GM21786 (cell line): ENCODE measurements around the gene GALNT14.

Experiments used
- ATAC-seq: cut with Tn5 transposase; IDR thresholded peaks from one replicate; pipeline ENCODE4 v1.9.1; 2021; ENCODE audit not compliant: unreplicated experiment

The GALNT14 gene

DNA sequence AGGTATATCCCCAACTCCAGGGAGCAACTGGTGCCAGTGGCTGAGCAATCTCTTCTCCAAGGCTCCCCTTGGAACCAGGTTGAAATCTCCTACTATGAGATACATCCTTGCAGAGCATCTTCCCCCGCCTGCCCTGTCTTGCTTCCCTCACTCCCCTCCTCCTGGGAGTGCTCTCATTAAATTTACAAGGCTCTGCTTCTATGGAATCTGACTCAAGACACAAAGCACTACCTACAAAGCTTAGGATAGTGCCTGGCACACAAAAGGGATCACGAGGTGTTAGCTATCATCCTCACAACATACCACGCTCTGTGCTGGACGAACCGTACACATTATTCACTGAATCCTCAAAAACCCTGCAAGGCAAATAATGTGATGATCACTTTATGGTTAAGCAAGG is 121.6 kb downstream of the GALNT14 start:
- ATAC-seq, result no peak

DNA sequence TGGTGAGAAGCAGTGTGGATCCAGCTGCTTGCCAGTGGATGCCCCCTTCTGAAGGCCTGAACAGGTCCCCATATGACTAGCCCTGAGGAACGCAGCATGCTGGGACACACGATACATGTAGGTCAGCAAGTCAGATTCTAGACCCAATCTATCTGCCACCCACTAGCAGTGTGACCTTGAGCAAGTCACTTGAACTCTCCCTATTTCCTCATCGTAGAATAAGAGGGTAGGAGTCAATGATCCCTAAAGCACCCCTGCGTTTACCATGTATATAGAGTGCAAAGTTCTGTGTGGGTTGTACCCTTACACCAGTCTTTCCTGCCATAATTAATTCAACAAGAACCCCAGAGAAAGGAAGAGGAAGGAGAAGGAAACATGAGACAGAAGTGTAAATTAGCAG is 123.7 kb downstream of the GALNT14 start:
- no peak for ATAC-seq

DNA sequence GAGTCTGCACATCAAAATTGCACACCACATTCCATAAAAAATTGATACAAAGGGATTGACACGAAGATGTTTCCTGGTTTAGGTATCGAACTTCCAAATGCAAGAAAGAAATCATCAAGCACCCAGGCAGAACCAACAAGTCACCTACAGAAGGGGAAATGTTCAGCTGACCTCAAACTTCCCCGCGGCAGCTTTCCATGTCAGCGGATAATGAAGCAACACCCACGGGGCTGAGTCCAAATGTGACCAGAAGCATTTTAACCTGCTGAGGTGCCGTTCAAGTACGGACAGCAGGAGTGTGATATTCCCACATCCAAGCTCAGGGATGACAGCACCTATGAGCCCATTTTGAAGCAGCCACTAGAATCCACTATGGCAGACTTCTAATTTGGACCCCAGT is 124.9 kb downstream of the GALNT14 start:
- no peak for ATAC-seq

DNA sequence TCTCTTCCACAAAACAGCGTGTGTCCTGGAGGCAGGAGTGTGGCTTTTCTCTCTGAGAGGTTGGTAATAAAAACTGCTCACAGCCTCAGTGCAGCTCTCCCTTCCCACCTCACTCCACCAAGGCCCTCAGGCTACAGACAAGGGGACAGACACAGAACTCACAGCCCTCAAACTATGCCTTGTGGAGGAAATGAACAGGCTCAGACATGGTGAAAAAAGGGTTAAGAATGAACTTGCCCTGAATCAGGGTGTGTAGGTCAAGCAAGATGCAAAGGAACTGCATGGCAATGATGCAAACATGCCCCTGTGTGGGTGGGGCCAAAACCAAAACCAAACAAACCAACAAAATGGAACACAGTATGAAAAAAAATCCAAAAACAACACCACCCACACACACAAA is 125.8 kb downstream of the GALNT14 start:
- ATAC-seq, result no peak

DNA sequence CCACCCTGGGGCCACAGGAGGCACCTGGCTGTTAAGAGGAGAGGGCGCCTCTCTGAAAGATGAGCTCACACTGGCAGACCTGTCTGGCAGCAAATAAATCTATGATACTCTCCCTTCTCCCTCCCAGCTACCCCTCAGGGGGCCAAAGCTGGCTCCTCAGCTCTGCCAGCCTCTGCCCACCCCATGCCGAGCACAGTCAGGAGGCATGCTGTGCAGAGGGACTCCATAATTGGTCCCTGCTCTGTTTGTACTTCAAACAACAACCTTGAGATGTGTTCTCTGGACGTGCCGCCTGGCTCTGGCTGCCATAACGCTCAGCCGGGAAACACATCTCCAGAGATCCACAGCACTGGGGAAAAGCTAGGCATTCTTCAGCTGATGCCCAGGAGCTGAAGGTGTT is 126.7 kb downstream of the GALNT14 start:
- no peak for ATAC-seq

DNA sequence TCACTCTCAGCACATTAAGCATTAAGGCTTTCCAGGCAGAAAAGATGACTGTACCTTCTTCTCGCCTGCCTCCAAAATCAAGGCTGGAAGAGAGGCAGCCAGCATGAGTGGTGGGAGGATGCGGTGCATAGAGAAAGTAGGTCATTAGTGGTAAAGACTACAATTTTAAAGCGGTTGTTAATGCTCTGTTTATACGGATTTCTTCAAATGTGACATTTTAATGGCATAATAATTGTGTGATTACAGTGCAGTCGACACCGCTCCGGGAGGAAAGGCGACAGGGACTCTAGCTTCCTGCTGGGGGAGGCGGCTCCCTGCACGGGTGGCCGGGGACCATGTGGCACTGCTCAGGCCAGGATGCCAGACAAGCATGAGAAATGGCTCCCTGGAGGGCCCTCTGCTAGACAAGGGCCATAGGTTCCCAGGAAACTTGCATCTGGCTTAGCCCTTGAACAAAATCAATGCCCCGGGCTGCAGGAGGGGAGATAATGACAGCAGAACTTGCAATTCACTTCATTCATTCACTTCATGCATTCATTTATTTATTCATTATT is 129.6 kb downstream of the GALNT14 start:
- ATAC-seq, result no peak

DNA sequence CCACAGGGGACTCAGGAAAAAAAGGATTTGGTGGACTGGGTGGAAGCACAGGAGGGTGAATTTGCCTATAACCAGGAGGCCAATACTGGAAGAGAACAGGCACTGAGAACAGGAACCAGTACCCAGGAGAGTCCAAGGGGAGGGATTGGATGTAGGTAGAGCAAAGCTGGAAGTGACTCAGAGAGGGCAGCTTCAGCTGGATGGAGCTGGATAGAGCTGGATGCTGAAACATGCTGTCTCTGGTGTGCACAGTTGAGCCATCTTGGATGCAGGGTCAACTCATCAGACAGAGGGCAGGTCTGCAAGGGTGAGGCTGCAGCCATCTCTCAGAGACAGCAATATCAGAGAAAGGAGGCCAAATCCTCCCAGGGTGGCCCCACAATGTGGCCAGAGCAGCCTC is 134.0 kb downstream of the GALNT14 start:
- no peak for ATAC-seq

DNA sequence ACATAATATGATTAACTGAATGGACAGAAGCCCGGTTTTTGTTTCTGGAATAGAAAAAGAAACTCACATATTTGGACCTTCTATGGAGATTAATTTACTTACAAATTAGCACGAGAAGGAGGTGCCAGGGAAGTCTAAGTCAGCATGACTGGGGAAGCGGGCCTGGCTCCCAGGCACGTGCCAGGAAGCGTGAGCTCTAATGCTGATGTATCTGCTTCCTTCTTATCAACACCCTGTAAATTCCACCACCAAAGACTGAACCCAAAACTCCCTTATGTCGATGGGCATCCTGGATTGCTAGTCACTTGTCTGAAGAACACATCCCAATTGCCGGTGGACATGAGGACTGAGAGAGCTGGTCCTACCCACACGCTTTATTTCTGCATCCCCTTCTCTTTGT is 134.5 kb downstream of the GALNT14 start:
- no peak for ATAC-seq

DNA sequence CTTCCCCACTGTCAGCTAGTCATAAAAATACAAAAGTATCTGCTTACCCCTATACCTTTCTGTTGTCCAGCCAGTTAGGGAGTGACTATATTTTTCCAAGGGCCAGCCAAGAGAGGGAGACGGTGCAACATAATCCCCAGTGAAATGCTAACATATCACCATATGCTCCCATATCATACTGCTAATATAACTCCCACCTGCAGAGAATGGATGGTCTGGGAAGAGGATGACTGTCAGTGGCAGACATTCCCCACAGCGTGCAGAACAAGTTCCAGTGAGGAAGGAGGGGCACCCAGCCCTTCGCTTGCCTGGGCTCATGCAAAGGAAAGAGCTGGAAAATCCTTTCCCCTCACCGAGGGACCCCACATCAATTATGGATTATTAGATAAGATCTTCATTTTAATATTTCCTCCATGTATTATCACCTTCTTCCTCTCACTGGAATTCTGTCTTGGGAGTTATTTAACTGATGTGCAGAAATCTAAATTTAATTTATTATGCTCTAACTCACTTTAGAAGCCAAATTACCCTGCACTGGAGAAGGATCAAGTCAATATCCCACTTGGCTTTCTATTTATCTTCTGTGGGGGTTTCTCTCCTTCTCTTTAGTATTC is 135.6 kb downstream of the GALNT14 start:
- no peak for ATAC-seq

DNA sequence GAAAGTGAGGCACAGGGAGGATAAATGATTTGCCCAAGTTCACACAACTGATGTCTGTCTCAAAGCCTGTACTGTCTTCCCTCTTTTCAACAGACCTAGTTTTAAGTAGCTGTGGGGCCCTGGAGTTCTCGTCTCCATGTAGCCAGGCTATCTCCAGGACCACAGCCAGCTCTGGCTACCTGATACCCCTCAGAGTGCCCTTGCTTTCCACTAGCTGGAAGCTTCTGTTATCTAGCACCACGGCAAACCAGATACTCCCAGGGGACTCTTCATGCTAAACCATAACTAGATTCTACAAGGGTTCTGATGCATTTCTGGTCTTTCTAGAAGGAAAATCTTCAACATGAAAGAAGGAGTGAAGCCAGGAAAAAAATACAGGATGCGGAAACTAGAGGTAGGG is 137.3 kb downstream of the GALNT14 start:
- ATAC-seq, result no peak

DNA sequence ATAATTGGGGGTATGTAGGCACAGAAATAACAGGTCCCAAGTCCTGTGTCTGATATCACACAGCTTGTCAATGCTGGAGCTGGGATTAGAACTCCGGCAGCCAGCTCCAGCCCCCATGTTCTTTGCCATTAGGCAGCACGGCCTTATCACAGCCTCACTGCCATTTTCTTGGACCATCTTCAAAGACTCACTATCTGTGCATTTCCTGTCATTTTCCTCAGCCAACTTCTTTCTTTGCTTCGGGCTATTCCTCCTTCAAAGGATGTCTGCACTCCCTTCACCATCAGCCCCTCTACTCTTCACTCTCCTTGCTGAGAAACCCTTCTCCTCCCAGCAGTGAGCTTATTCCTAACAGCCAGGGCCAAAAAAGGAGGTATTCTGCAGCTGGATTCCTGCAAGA is 139.6 kb downstream of the GALNT14 start:
- ATAC-seq, result no peak

DNA sequence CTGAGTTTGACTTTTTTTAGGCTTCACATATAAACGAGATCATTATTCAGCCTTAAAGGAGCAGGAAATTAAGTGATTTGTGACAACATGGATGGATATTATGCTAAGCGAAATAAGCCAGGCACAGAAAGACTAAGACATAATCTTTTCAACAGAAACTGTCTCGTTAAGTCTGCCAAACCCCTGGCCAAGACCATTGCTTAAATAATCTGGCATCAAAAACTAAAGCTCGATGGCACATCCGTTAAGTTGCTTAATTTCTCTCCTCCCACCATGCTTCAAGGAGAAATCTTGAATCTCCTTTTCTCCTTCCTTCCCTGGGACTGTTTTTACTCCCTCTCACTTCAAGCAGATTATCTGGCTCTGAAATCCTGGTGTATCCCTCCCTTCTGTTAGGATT is 140.3 kb downstream of the GALNT14 start:
- no peak for ATAC-seq

DNA sequence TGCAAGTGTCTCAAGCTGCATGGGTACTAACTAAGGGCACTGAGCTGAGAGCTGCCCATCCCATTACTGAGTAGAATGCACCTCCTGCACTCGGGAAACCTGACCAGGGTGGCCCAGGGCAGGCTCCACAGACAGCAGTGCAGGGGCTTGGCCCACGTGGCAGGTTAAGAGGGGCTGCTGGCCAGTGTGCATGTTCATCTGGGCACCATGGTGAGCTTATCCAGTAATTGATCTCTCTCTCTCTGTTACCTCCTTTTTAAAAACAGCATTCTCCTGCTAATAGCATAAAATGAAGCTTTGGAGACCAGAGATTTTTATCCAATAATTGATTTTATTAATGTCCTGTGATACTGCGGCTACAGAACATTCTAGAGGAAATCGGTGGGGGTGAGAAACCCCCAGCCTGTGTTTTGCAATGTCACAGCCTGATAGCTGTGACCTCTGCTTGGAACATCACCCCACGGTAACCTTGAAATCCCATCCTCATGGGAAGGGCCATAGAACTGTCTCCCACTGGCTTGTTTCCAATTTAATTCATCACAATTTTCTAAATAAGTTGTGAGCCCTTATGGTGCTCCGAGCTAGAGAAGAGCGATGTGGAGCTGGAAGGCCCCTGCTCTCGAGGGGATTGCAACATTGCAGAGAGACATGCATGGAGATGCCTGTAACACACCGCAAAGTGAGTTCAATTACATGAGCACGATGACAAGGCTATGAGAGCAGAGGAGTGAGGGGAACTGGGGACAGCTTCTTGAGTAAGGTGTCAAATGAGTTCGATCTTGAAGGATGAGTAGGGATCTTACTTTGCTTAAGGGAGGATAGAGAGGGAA is 143.8 kb downstream of the GALNT14 start:
- ATAC-seq, result no peak

DNA sequence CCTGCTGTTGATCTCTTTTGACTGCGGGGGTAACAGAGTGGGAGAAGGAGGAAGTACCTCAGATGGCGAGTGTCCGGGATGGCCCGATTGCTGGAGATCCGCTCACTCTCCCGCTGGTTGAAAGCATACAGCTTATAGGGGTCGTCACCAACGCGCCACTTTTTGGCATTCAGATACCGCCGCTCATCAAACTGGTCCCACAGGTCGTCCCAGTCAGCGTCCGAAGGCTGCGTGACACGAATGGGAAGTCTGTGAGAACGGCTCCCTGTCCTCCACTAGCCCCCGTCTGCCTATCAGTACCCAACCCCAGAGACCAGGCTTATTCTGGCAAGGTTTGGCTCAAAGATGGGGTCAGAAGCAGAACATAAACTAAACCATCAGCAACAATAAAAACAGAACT is 145.5 kb downstream of the GALNT14 start:
- ATAC-seq, result no peak

DNA sequence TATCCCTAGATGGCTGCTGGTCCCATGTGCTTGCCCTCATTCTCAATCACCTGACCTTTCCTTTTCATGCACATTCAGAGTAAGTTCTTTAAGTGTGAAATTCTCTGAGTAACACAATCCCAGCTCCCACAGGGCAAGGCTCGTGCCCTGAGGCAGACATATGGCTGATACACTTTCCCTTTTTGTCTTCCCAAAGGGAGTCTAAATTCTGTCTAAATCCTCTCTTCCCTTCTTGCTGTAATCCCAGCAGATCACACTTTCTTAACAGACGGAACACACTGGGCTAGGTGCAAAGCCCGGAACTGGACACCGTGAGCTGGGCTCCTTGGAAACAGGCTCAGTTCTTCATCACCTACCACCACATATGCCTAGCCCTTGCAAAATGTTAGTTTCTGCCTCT is 147.6 kb downstream of the GALNT14 start:
- ATAC-seq, result no peak

DNA sequence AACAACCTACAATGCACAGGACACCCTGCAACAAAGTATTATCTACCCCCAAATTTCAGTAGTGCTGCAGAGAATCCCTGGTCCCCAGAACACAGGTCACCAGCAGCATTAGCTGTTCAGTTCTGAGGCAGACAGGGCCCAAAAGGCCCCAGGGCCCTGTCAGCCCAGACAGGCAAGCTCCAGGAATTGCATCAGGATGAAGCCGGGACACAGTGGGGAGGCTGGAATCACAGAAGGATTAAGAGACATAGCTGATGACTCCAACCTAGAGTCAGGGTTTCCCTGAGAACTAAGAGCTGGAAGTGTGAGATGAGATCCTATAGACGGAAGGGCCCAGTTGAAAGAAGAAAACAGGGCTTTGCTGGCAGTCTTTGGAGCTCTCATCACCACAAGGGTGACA is 148.1 kb downstream of the GALNT14 start:
- ATAC-seq, result no peak

DNA sequence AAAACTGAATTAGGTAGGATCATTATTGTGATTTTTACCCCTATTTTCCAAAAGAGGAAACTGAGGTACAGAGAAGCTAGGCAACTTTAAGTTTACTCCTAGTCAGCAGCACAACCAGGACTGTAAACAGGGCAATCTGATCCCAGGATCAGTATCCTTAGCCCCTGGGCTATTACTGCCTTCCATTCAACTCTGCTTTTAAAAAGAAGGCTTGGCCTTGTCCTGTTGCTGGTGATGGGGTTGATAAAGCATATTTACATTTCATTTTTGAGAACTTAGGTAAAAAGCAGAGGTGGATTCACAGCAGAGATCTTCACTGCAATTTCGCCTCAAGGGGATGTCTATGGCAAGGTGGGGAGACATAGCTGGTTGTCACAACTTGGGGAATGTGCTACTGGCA is 148.5 kb downstream of the GALNT14 start:
- ATAC-seq, result no peak

DNA sequence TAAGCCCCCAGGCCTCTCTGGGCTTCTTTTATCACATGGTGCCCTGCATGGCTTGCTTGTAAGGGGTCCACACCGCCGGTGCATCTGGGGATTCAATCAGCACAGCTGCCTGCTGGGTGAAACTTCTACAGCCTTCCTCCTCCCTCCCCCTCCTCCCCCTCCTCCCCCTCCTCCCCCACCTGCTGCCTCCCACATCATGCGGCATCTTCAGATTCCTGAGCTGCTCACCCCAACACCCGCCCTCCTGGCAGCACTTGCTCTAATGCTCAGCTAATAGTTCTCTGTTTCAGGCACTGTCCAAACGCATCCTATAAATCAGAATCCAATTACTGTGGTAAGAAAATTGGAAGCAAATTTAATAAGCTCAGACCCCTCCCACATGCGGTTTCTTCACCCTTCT is 150.7 kb downstream of the GALNT14 start:
- ATAC-seq, result no peak

DNA sequence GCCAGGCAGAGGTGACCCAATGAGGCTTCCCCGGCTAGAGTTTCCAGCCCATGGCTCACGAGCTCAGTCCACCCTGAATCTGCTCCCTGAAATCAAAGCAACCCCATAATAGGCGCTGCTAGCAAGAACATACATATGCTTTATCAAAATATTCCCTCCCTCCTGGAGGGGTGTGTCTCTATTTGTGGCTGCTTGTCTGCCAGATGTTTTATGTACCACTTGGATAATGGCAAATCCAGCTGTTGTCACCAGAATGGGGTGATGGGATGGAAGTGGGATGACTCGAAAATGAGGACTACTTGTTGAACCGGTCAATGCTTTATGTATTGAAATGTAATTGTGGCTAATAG is 152.0 kb downstream of the GALNT14 start:
- ATAC-seq, result no peak

DNA sequence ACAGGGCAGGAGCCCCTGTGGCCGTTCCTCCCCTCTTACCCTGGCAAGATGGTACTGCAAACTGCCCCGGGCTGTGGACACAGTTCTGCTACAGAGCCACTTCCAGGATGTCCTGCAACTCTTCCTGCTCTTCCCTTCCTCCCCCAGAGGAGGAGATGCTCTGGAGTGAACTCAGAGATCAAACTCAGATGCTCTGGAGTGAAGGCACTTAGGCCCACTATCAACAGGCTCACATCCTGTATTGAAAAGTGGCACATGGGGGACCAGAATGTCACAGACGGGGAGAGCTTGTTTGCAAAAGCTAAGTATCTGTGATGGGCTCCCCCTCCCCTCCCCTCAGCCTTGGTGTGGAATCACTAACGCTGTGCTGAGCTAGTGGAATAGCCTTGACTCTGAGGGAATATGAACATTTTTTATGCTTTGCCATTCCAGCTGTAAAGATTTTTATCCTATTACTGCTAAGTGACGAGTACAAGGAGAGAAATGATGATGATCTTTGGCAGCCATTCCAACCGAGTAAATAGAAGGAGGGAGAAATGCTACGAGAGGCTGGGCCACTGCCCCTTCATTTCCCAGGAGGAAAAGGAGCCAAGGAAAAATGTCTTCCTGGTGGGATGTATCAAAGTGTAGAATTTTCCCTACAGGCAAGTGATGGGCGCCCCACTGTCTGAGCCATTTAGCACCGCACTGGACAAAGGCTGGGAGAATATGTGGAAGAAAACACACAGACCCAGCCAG is 152.6 kb downstream of the GALNT14 start:
- ATAC-seq, result no peak

DNA sequence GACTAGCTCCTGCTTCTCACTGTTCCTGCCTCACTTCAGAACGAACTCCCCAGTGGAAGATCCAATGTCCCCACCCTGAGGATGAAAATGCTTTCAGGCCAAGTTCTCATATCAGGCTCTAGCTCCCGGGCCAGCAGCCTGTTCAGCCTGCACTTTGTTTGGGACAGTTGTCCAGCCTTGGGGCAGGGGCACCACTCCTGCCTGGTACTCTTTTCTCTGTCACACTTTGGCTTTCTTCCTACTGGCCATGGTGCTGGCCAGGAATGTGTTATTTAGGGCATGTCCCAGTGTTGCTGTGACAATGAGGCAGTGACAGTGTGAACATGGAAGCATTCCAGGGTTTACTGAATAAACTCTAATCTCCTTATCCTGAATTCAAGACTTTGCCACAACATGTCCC is 154.1 kb downstream of the GALNT14 start:
- ATAC-seq, result no peak

DNA sequence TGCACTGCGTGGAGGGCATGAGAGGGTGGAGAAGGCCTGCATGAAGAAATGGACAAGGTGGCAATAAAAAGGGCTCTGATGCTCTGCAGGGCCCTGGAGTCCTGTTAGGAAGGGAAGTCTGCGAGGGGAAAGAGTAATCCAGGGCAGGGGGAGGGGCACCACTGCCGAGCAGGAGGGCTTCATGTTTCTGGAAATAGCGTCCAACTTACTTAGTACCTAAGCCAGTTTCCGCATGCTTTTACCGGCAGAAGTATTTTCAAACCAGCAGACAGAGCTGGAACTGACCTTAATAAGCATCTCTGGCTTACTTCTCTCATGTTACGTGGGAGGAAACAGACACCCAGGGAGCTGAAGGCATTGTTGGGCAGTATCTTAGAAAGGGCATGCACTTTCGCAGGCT is 156.7 kb downstream of the GALNT14 start:
- no peak for ATAC-seq
